Ovary (tissue), 3 donors: ENCODE data around the gene UBE2L3.

Source experiments
- EP300 ChIP-seq: sonication (generic); formaldehyde crosslinking; IDR thresholded peaks from one replicate; pipeline ENCODE4 v1.6.1; 2017; ENCODE audit warnings: antibody characterized with exemption
- TF ChIP-seq, protein P1 (sequence below), 3 donors: fragments of 450-650 bp in 2 of 3; fragments of 200-600 bp in 1 of 3; IDR thresholded peaks; one replicate each; pipeline versions ENCODE4 v1.5.1 to v1.8.0; 2016 to 2022; ENCODE audit warnings: antibody characterized with exemption in 3 of 3, mild to moderate bottlenecking in 1 of 3
- donor health status: DM: no; HTN: no; CAD: no.

GRCh38 chr22:21593406-21594232 lies 26.1 kb downstream of the UBE2L3 start:
- TF ChIP-seq EP300: no peak
- TF ChIP-seq, protein P1, sequence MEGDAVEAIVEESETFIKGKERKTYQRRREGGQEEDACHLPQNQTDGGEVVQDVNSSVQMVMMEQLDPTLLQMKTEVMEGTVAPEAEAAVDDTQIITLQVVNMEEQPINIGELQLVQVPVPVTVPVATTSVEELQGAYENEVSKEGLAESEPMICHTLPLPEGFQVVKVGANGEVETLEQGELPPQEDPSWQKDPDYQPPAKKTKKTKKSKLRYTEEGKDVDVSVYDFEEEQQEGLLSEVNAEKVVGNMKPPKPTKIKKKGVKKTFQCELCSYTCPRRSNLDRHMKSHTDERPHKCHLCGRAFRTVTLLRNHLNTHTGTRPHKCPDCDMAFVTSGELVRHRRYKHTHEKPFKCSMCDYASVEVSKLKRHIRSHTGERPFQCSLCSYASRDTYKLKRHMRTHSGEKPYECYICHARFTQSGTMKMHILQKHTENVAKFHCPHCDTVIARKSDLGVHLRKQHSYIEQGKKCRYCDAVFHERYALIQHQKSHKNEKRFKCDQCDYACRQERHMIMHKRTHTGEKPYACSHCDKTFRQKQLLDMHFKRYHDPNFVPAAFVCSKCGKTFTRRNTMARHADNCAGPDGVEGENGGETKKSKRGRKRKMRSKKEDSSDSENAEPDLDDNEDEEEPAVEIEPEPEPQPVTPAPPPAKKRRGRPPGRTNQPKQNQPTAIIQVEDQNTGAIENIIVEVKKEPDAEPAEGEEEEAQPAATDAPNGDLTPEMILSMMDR (IDR thresholded peaks at IDR 0.05): no peak
